ENCODE measurements around the gene ZNF512. TPM values are rescaled to one million over a fixed set of nuclear protein-coding genes. Genes with fewer than 3 reads are reported as not detected.
"Not testable (repeated sequence)": the region's sequence is repeated elsewhere in the genome, so short reads cannot be mapped to it uniquely, and the experiment has no call there.

The ZNF512 gene
- total RNA-seq, 1 experiment from 2014 or later = not detected

- no peak overlapping the region for H3K4me2 ChIP-seq (ENCODE audit: low read length)
- TF ChIP-seq EZH2 (IDR thresholded peaks at IDR 0.05; ENCODE audit: low read length, unreplicated experiment) = no peak
- BruUV-seq (replicated peaks) = no TSS peak
- H3K4me3 ChIP-seq (ENCODE audit: low read length) = no peak overlapping the region
- H3K79me2 ChIP-seq (ENCODE audit: low read length) = no peaks in the 10 kb centered on the region
- no peaks in the 10 kb centered on the region for H3K27me3 ChIP-seq (ENCODE audit: low read length)
- no peaks in the 10 kb centered on the region for H3K9me3 ChIP-seq (ENCODE audit: low read length)
- DNase-seq (no peak), ATAC-seq (no peak)
- peaks cover 23% of the 10 kb centered on the region for H3K4me1 ChIP-seq (ENCODE audit: insufficient read depth, low read length)
- POLR2A ChIA-PET (ENCODE audit: unreplicated experiment) = no interaction called here
- no peak overlapping the region for H3K27ac ChIP-seq (ENCODE audit: low read length)
- no peak overlapping the region for H3K9ac ChIP-seq (ENCODE audit: low read length)
- H4K20me1 ChIP-seq (ENCODE audit: low read length) = no peaks in the 10 kb centered on the region
- H2AFZ ChIP-seq (ENCODE audit: low read length) = no peak overlapping the region
- CTCF ChIA-PET = no interaction called here
- H3F3A ChIP-seq (ENCODE audit: low read length, unreplicated experiment) = no peaks in the 10 kb centered on the region
- no peaks in the 10 kb centered on the region for H3K36me3 ChIP-seq (ENCODE audit: low read depth, low read length)
- no peaks in the 10 kb centered on the region for H3K9me2 ChIP-seq (replicated peaks; ENCODE audit: low read length)
- intact Hi-C loops (cut with micrococcal nuclease) = no loop called here
These were observed 33.5 kb upstream of the ZNF512 start for GRCh38 chr2:27549303-27549702.

- H3K27me3 ChIP-seq (ENCODE audit: low read length) = no peaks in the 10 kb centered on the region
- TF ChIP-seq EZH2 (IDR thresholded peaks at IDR 0.05; ENCODE audit: low read length, unreplicated experiment) (no peak), EZH2phosphoT487 (IDR thresholded peaks at IDR 0.05; ENCODE audit: borderline replicate concordance, low read length) (no peak), CTCF (conservative IDR thresholded peaks at IDR 0.05; ENCODE audit: low read depth, low read length) (no peak)
- H2AFZ ChIP-seq (ENCODE audit: low read length) = no peak overlapping the region
- no peaks in the 10 kb centered on the region for H3F3A ChIP-seq (ENCODE audit: low read length, unreplicated experiment)
- ATAC-seq (no peak), DNase-seq (no peak)
- POLR2A ChIA-PET (ENCODE audit: unreplicated experiment) = no interaction called here
- no peak overlapping the region for H3K4me3 ChIP-seq (ENCODE audit: low read length)
- H4K20me1 ChIP-seq (ENCODE audit: low read length) = no peaks in the 10 kb centered on the region
- intact Hi-C loops (cut with micrococcal nuclease) = loop anchor here (2.0 kb wide), 1 partner anchor 77 kb away; the partner anchor contains the start of genes CCDC121 and GPN1
- no peak overlapping the region for H3K27ac ChIP-seq (ENCODE audit: low read length)
- BruUV-seq (replicated peaks) = no TSS peak
- H3K36me3 ChIP-seq (ENCODE audit: low read depth, low read length) = no peaks in the 10 kb centered on the region
- peaks cover 23% of the 10 kb centered on the region for H3K4me1 ChIP-seq (ENCODE audit: insufficient read depth, low read length)
- H3K9me2 ChIP-seq (replicated peaks; ENCODE audit: low read length) = no peaks in the 10 kb centered on the region
- CTCF ChIA-PET = no interaction called here
- no peaks in the 10 kb centered on the region for H3K79me2 ChIP-seq (ENCODE audit: low read length)
- H3K9me3 ChIP-seq (ENCODE audit: low read length) = no peaks in the 10 kb centered on the region
- no peak overlapping the region for H3K9ac ChIP-seq (ENCODE audit: low read length)
- no peak overlapping the region for H3K4me2 ChIP-seq (ENCODE audit: low read length)
These were observed 31.3 kb upstream of the ZNF512 start for GRCh38 chr2:27551514-27551913.

- H3K4me1 ChIP-seq (ENCODE audit: insufficient read depth, low read length) = peaks cover 23% of the 10 kb centered on the region
- H3K9me2 ChIP-seq (replicated peaks; ENCODE audit: low read length) = no peaks in the 10 kb centered on the region
- BruUV-seq (replicated peaks) = no TSS peak
- ChIA-PET CTCF (no interaction called here), POLR2A (ENCODE audit: unreplicated experiment) (no interaction called here)
- H3K79me2 ChIP-seq (ENCODE audit: low read length) = no peaks in the 10 kb centered on the region
- no peaks in the 10 kb centered on the region for H3K36me3 ChIP-seq (ENCODE audit: low read depth, low read length)
- H3K9ac ChIP-seq (ENCODE audit: low read length) = no peak overlapping the region
- H3K4me3 ChIP-seq (ENCODE audit: low read length) = no peak overlapping the region
- H4K20me1 ChIP-seq (ENCODE audit: low read length) = no peaks in the 10 kb centered on the region
- H2AFZ ChIP-seq (ENCODE audit: low read length) = no peak overlapping the region
- no peaks in the 10 kb centered on the region for H3F3A ChIP-seq (ENCODE audit: low read length, unreplicated experiment)
- ATAC-seq (no peak), DNase-seq (no peak)
- H3K4me2 ChIP-seq (ENCODE audit: low read length) = no peak overlapping the region
- intact Hi-C loops (cut with micrococcal nuclease) = no loop called here
- H3K27me3 ChIP-seq (ENCODE audit: low read length) = no peaks in the 10 kb centered on the region
- no peak overlapping the region for H3K27ac ChIP-seq (ENCODE audit: low read length)
- no peaks in the 10 kb centered on the region for H3K9me3 ChIP-seq (ENCODE audit: low read length)
- no peak for TF ChIP-seq EZH2phosphoT487 (IDR thresholded peaks at IDR 0.05; ENCODE audit: borderline replicate concordance, low read length)
- TF ChIP-seq CTCF (conservative IDR thresholded peaks at IDR 0.05; ENCODE audit: low read depth, low read length) = no peak
- TF ChIP-seq EZH2 (IDR thresholded peaks at IDR 0.05; ENCODE audit: low read length, unreplicated experiment) = no peak
These were observed 29.9 kb upstream of the ZNF512 start for GRCh38 chr2:27552941-27553340.

GRCh38 chr2:27554451-27554850 lies 28.4 kb upstream of the ZNF512 start:
- ATAC-seq; H3K9me2 ChIP-seq (replicated peaks; ENCODE audit: low read length); H3K79me2 ChIP-seq (ENCODE audit: low read length); H4K20me1 ChIP-seq (ENCODE audit: low read length); H3F3A ChIP-seq (ENCODE audit: low read length, unreplicated experiment); H2AFZ ChIP-seq (ENCODE audit: low read length); intact Hi-C loops (cut with micrococcal nuclease); H3K27ac ChIP-seq (ENCODE audit: low read length); POLR2A ChIA-PET (ENCODE audit: unreplicated experiment); H3K27me3 ChIP-seq (ENCODE audit: low read length); H3K4me2 ChIP-seq (ENCODE audit: low read length); H3K4me3 ChIP-seq (ENCODE audit: low read length); CTCF ChIA-PET; DNase-seq; H3K9ac ChIP-seq (ENCODE audit: low read length); H3K36me3 ChIP-seq (ENCODE audit: low read depth, low read length); H3K9me3 ChIP-seq (ENCODE audit: low read length); BruUV-seq (replicated peaks): not testable (repeated sequence)
- peaks cover 19% of the 10 kb centered on the region for H3K4me1 ChIP-seq (ENCODE audit: insufficient read depth, low read length)
